Vagina (tissue), 2 donors: ENCODE data around the gene HLA-B. TPM values are rescaled to one million over a fixed set of nuclear protein-coding genes. Genes with fewer than 3 reads are reported as not detected.
"Not testable (repeated sequence)": the region's sequence is repeated elsewhere in the genome, so short reads cannot be mapped to it uniquely, and the experiment has no call there.

Source experiments
- DNase-seq, 2 donors: peaks; one replicate each; pipeline ENCODE4 v3.0.0-alpha.2; 2017; ENCODE audit errors: extremely low spot score in 2 of 2
- H3K27ac ChIP-seq: fragments of 200-600 bp; sonication (generic); one replicate; pipeline ENCODE4 v1.5.1; 2019
- H3K27me3 ChIP-seq: fragments of 200-600 bp; sonication (generic); one replicate; pipeline ENCODE4 v1.5.1; 2019
- H3K36me3 ChIP-seq, 2 donors: fragments of 200-600 bp; sonication (generic); one replicate each; pipeline ENCODE4 v1.5.1; 2017 to 2019
- H3K4me1 ChIP-seq: fragments of 200-600 bp; sonication (generic); one replicate; pipeline ENCODE4 v1.5.1; 2019
- H3K4me3 ChIP-seq, 2 donors: fragments of 200-600 bp; sonication (generic); 1 replicate in 1 of 2; 2 replicates in 1 of 2; pipeline ENCODE4 v1.5.1; 2016 to 2019
- H3K9me3 ChIP-seq: fragments of 200-600 bp; sonication (generic); one replicate; pipeline ENCODE4 v1.5.1; 2019
- CTCF ChIP-seq, 3 experiments: fragments of 450-650 bp in 2 of 3; fragments of 200-600 bp in 1 of 3; sonication (generic) in 1 of 3; IDR thresholded peaks; one replicate each; pipeline ENCODE4 v1.5.1; 2017 to 2019; ENCODE audit warnings: antibody characterized with exemption in 3 of 3, mild to moderate bottlenecking in 2 of 3, moderate library complexity in 2 of 3
- POLR2A ChIP-seq, 2 donors: fragments of 450-650 bp; IDR thresholded peaks; one replicate each; pipeline ENCODE4 v1.6.1; 2017; ENCODE audit warnings: antibody characterized with exemption in 2 of 2, mild to moderate bottlenecking in 2 of 2, moderate library complexity in 2 of 2
- POLR2AphosphoS5 ChIP-seq, 2 donors: sonication (generic); formaldehyde crosslinking; IDR thresholded peaks; one replicate each; pipeline ENCODE4 v1.9.0; 2017; ENCODE audit warnings: antibody characterized with exemption in 2 of 2, mild to moderate bottlenecking in 2 of 2, low read depth in 1 of 2; ENCODE audit not compliant: insufficient read depth in 1 of 2
- intact Hi-C: fragments of 100-400 bp; cut with DNase I; formaldehyde crosslinking; loops from one replicate; pipeline ENCODE4 v1.15.1; 2023
- total RNA-seq: library from RNA; depleted of rRNA; stranded (reverse); fragments of >200 nt; gene quantifications from one replicate; pipeline ENCODE4 v1.2.3, GENCODE V29; 2016

HLA-B gene
- total RNA-seq, 1 donor from 2014 or later, result 921 TPM

- Histone ChIP-seq H3K4me3 (peak overlapping the region; percentile 83 to 94), H3K36me3 (no peaks in the 10 kb centered on the region), H3K27me3 (no peaks in the 10 kb centered on the region), H3K9me3 (no peaks in the 10 kb centered on the region), H3K4me1 (peaks cover 70% of the 10 kb centered on the region), H3K27ac (peak overlapping the region; percentile 99)
- TF ChIP-seq POLR2AphosphoS5 (IDR thresholded peaks at IDR 0.05; ENCODE audit: insufficient read depth in 1 of 2, low read depth in 1 of 2), result peak in 1 of 2 donors; percentile 65
- peak in 1 of 2 donors; percentile 53 for TF ChIP-seq POLR2A (IDR thresholded peaks at IDR 0.05)
- no peak for TF ChIP-seq CTCF (IDR thresholded peaks at IDR 0.05)
- no peak for DNase-seq
- intact Hi-C loops, result loop anchor here (5.0 kb wide), 1 partner anchor 41 kb away; no protein-coding TSS in a partner anchor
These were observed 44.4 kb upstream of the HLA-B start for GRCh38 chr6:31401403-31401802.

GRCh38 chr6:31400467-31401289 is 43.7 kb upstream of the HLA-B start:
- intact Hi-C loops, result loop anchor here (5.0 kb wide), 1 partner anchor 42 kb away; no protein-coding TSS in a partner anchor

GRCh38 chr6:31399589-31400466 is 42.8 kb upstream of the HLA-B start:
- TF ChIP-seq POLR2AphosphoS5 (IDR thresholded peaks at IDR 0.05; ENCODE audit: insufficient read depth in 1 of 2, low read depth in 1 of 2), result peak; percentile 68 to 88
- peak; percentile 79 to 90 (median 89) for TF ChIP-seq CTCF (IDR thresholded peaks at IDR 0.05)
- TF ChIP-seq POLR2A (IDR thresholded peaks at IDR 0.05), result peak in 1 of 2 donors; percentile 61
- Histone ChIP-seq H3K27ac (peak overlapping the region; percentile 99), H3K4me3 (peak overlapping the region; percentile 83 to 94), H3K27me3 (no peaks in the 10 kb centered on the region), H3K36me3 (peaks cover 0 to under 1% of the 10 kb centered on the region in 2 donors), H3K4me1 (peaks cover 59% of the 10 kb centered on the region), H3K9me3 (no peaks in the 10 kb centered on the region)
- peak in 1 of 2 donors; percentile 97 for DNase-seq
- intact Hi-C loops, result loop anchor here (5.0 kb wide), 1 partner anchor 42 kb away; no protein-coding TSS in a partner anchor

More at GRCh38 chr6:31400467-31401289, 43.7 kb upstream of the HLA-B start:
- H3K4me1 ChIP-seq, result peaks cover 64% of the 10 kb centered on the region
- H3K36me3 ChIP-seq, result no peaks in the 10 kb centered on the region
- H3K27me3 ChIP-seq, result no peaks in the 10 kb centered on the region
- no peaks in the 10 kb centered on the region for H3K9me3 ChIP-seq
- H3K27ac ChIP-seq, result peak overlapping the region; percentile 99
- H3K4me3 ChIP-seq, result peak overlapping the region; percentile 83 to 94
- TF ChIP-seq POLR2AphosphoS5 (IDR thresholded peaks at IDR 0.05; ENCODE audit: insufficient read depth in 1 of 2, low read depth in 1 of 2) (peak in 1 of 2 donors; percentile 5), CTCF (IDR thresholded peaks at IDR 0.05) (no peak), POLR2A (IDR thresholded peaks at IDR 0.05) (peak in 1 of 2 donors; percentile 51)
- no peak for DNase-seq

- intact Hi-C loops, result no loop called here
- H3K9me3 ChIP-seq, result no peaks in the 10 kb centered on the region
- DNase-seq, result no peak
- H3K36me3 ChIP-seq, result peaks cover 0 to 4% of the 10 kb centered on the region in 2 donors
- peaks cover 45% of the 10 kb centered on the region for H3K4me1 ChIP-seq
- H3K27ac ChIP-seq, result peak overlapping the region; percentile 12
- no peak overlapping the region for H3K4me3 ChIP-seq
- no peaks in the 10 kb centered on the region for H3K27me3 ChIP-seq
- no peak for TF ChIP-seq POLR2AphosphoS5 (IDR thresholded peaks at IDR 0.05; ENCODE audit: insufficient read depth in 1 of 2, low read depth in 1 of 2)
- TF ChIP-seq CTCF (IDR thresholded peaks at IDR 0.05), result no peak
- no peak for TF ChIP-seq POLR2A (IDR thresholded peaks at IDR 0.05)
These were observed 41.0 kb upstream of the HLA-B start for GRCh38 chr6:31397901-31398525.

- H3K36me3 ChIP-seq, H3K4me3 ChIP-seq, DNase-seq, intact Hi-C loops, H3K9me3 ChIP-seq, H3K27me3 ChIP-seq, H3K27ac ChIP-seq: not testable (repeated sequence)
- peaks cover 36% of the 10 kb centered on the region for H3K4me1 ChIP-seq
These were observed 40.1 kb upstream of the HLA-B start for GRCh38 chr6:31397153-31397499.
